GM18909 (cell line): ENCODE measurements around the gene ZNF385B.
"Not testable (repeated sequence)": the region's sequence is repeated elsewhere in the genome, so short reads cannot be mapped to it uniquely, and the experiment has no call there.

Source experiments
- ATAC-seq: cut with Tn5 transposase; IDR thresholded peaks from one replicate; pipeline ENCODE4 v1.9.1; 2021; ENCODE audit warnings: mild to moderate bottlenecking; ENCODE audit not compliant: unreplicated experiment, poor library complexity

The ZNF385B gene

GRCh38 chr2:179805001-179805400, 56.4 kb downstream of the ZNF385B start:
- no peak for ATAC-seq

- ATAC-seq = no peak
Measured at GRCh38 chr2:179804206-179804605, 57.2 kb downstream of the ZNF385B start.

GRCh38 chr2:179802051-179802882, 59.1 kb downstream of the ZNF385B start:
- no peak for ATAC-seq

- no peak for ATAC-seq
Measured at GRCh38 chr2:179800776-179801175, 60.6 kb downstream of the ZNF385B start.

GRCh38 chr2:179796213-179797007, 65.0 kb downstream of the ZNF385B start:
- ATAC-seq = no peak

- ATAC-seq = no peak
Measured at GRCh38 chr2:179793902-179794301, 67.5 kb downstream of the ZNF385B start.

- ATAC-seq = no peak
Measured at GRCh38 chr2:179793238-179793637, 68.2 kb downstream of the ZNF385B start.

- no peak for ATAC-seq
Measured at GRCh38 chr2:179790235-179791217, 70.9 kb downstream of the ZNF385B start.

- no peak for ATAC-seq
Measured at GRCh38 chr2:179788104-179788503, 73.3 kb downstream of the ZNF385B start.

GRCh38 chr2:179787601-179788000, 73.8 kb downstream of the ZNF385B start:
- no peak for ATAC-seq

- no peak for ATAC-seq
Measured at GRCh38 chr2:179785902-179786301, 75.5 kb downstream of the ZNF385B start.

GRCh38 chr2:179782346-179782745, 79.1 kb downstream of the ZNF385B start:
- not testable (repeated sequence) for ATAC-seq

- ATAC-seq = no peak
Measured at GRCh38 chr2:179773986-179774385, 87.4 kb downstream of the ZNF385B start.

GRCh38 chr2:179772346-179772745, 89.1 kb downstream of the ZNF385B start:
- ATAC-seq = no peak

GRCh38 chr2:179771791-179772190, 89.6 kb downstream of the ZNF385B start:
- no peak for ATAC-seq

GRCh38 chr2:179770029-179770428, 91.4 kb downstream of the ZNF385B start:
- ATAC-seq = no peak

- no peak for ATAC-seq
Measured at GRCh38 chr2:179769323-179769722, 92.1 kb downstream of the ZNF385B start.

GRCh38 chr2:179768765-179769164, 92.6 kb downstream of the ZNF385B start:
- ATAC-seq = no peak

GRCh38 chr2:179765666-179766065, 95.7 kb downstream of the ZNF385B start:
- ATAC-seq = no peak

GRCh38 chr2:179764710-179765109, 96.7 kb downstream of the ZNF385B start:
- ATAC-seq = peak; percentile 89
